Memory B cell (primary cell): ENCODE results near the gene DDIT4.
"Not testable (repeated sequence)": the region's sequence is repeated elsewhere in the genome, so short reads cannot be mapped to it uniquely, and the experiment has no call there.

ENCODE experiments used
- ATAC-seq: fragments of 150-1000 bp; cut with Tn5 transposase; 2 replicates; pipeline ENCODE4 v1.10.0; 2021; ENCODE audit warnings: low read depth, mild to moderate bottlenecking, moderate library complexity
- DNase-seq, 2 donors: peaks; one replicate each; pipeline ENCODE4 v3.0.0; 2022; ENCODE audit warnings: low spot score in 2 of 2
- H3K27ac Mint-ChIP-seq: one replicate; pipeline ENCODE4 v1.8.0; 2022; ENCODE audit warnings: mild to moderate bottlenecking, moderate library complexity, mixed read lengths
- H3K27me3 Mint-ChIP-seq: one replicate; pipeline ENCODE4 v1.8.0; 2022; ENCODE audit warnings: mixed read lengths
- H3K36me3 Mint-ChIP-seq: one replicate; pipeline ENCODE4 v1.8.0; 2022; ENCODE audit warnings: mild to moderate bottlenecking, mixed read lengths
- H3K4me1 Mint-ChIP-seq: one replicate; pipeline ENCODE4 v1.8.0; 2022; ENCODE audit warnings: mixed read lengths
- H3K4me3 Mint-ChIP-seq: one replicate; pipeline ENCODE4 v1.8.0; 2022; ENCODE audit warnings: mild to moderate bottlenecking, moderate library complexity, mixed read lengths
- H3K9me3 Mint-ChIP-seq: one replicate; pipeline ENCODE4 v1.8.0; 2022; ENCODE audit warnings: mixed read lengths

DDIT4 gene

DNA sequence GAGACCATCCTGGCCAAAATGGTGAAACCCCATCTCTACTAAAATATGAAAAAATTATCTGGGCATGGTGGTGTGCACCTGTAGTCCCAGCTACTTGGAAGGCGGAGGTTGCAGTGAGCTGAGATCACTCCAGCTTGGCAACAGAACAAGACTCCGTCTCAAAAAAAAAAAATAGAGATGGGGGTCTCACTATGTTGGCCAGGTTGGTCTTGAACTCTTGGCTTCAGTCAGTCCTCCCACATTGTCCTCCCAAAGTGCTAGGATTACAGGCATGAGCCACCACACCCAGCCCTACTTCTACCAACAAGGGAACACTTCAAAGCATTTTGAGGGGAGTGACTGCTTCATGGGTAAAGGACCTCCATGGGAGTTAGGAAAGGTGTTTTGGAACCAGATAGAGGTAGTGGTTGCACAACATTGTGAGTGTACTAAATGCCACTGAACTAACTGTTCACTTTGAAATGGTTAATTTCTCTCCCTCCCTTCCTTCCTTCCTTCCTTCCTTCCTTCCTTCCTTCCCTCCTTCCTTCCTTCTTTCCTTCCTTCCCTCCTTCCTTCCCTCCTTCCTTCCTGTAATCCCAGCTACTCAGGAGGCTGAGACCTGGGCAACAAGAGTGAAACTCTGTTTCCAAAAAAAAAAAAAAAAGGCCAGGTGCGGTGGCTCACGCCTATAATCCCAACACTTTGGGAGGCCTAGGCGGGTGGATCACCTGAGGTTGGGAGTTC, 5.1 kb upstream of the DDIT4 start:
- not testable (repeated sequence) for H3K36me3 Mint-ChIP-seq, H3K9me3 Mint-ChIP-seq, H3K27me3 Mint-ChIP-seq, ATAC-seq, H3K27ac Mint-ChIP-seq, DNase-seq, H3K4me3 Mint-ChIP-seq
- H3K4me1 Mint-ChIP-seq, result peaks cover 13% of the 10 kb centered on the region

DNA sequence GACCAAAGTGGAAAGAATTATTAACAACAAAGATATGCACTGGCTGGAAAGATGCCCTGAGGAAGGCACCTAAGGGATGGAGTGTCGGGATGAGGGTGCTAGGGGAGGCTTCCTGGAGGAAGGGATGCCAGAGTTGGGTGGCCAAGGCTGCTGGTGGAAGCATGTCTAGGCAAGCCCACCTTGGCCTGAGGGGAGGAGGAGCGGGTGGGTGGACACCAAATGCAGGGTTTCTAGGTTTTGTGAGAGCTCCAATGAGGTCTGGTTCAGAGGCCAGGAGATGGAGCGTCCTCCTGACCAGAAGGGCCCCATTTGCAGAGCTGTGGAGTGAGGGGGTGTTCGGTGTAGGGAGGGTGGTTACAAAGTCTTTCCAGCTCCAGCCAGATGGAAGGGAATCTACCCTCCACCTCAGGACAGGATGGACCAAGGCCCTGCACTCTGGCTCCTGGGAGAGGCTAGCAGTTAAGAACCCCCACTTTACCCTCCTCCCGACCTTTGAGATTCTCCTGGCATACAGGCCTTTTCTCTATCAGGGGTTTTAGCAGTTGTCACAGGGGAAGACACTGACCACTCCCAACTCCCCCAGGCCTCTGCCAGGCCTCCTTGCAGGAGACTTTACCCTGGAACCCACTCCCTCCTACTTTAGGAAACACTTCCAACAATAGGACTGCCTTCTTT, 3.0 kb upstream of the DDIT4 start:
- Mint-ChIP-seq H3K27me3 (no peaks in the 10 kb centered on the region), H3K9me3 (no peaks in the 10 kb centered on the region), H3K4me1 (peaks cover 20% of the 10 kb centered on the region), H3K36me3 (peaks cover 12% of the 10 kb centered on the region), H3K4me3 (no peak overlapping the region), H3K27ac (peak overlapping the region; percentile 73)
- DNase-seq, result no peak
- ATAC-seq, result no peak

- Mint-ChIP-seq H3K4me3 (peak overlapping the region; percentile 99), H3K9me3 (no peaks in the 10 kb centered on the region), H3K27ac (peak overlapping the region; percentile 92), H3K27me3 (no peaks in the 10 kb centered on the region), H3K36me3 (peaks cover 12% of the 10 kb centered on the region), H3K4me1 (peaks cover 30% of the 10 kb centered on the region)
- ATAC-seq (peak; percentile 6), DNase-seq (peak in 1 of 2 donors; percentile 47)
Measured at GRCh38 chr10:72272689-72273409, 875 bp upstream of the DDIT4 start.

- ATAC-seq (peak; percentile 0), DNase-seq (no peak)
- no peaks in the 10 kb centered on the region for H3K27me3 Mint-ChIP-seq
- peak overlapping the region; percentile 99 for H3K4me3 Mint-ChIP-seq
- peaks cover 31% of the 10 kb centered on the region for H3K4me1 Mint-ChIP-seq
- peaks cover 12% of the 10 kb centered on the region for H3K36me3 Mint-ChIP-seq
- no peaks in the 10 kb centered on the region for H3K9me3 Mint-ChIP-seq
- H3K27ac Mint-ChIP-seq, result peak overlapping the region; percentile 92
Measured at GRCh38 chr10:72274213-72274729, 547 bp downstream of the DDIT4 start.

DNA sequence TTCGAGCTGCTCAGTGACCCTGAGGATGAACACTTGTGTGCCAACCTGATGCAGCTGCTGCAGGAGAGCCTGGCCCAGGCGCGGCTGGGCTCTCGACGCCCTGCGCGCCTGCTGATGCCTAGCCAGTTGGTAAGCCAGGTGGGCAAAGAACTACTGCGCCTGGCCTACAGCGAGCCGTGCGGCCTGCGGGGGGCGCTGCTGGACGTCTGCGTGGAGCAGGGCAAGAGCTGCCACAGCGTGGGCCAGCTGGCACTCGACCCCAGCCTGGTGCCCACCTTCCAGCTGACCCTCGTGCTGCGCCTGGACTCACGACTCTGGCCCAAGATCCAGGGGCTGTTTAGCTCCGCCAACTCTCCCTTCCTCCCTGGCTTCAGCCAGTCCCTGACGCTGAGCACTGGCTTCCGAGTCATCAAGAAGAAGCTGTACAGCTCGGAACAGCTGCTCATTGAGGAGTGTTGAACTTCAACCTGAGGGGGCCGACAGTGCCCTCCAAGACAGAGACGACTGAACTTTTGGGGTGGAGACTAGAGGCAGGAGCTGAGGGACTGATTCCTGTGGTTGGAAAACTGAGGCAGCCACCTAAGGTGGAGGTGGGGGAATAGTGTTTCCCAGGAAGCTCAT, 1.1 kb downstream of the DDIT4 start:
- ATAC-seq, result peak; percentile 31
- Mint-ChIP-seq H3K4me1 (peaks cover 31% of the 10 kb centered on the region), H3K27ac (peak overlapping the region; percentile 92), H3K9me3 (no peaks in the 10 kb centered on the region), H3K4me3 (peak overlapping the region; percentile 99), H3K27me3 (no peaks in the 10 kb centered on the region), H3K36me3 (peaks cover 12% of the 10 kb centered on the region)
- peak; percentile 77 to 78 for DNase-seq

GRCh38 chr10:72275351-72276012, 1.8 kb downstream of the DDIT4 start:
- no peak for DNase-seq
- peak overlapping the region; percentile 99 for H3K4me3 Mint-ChIP-seq

DNA sequence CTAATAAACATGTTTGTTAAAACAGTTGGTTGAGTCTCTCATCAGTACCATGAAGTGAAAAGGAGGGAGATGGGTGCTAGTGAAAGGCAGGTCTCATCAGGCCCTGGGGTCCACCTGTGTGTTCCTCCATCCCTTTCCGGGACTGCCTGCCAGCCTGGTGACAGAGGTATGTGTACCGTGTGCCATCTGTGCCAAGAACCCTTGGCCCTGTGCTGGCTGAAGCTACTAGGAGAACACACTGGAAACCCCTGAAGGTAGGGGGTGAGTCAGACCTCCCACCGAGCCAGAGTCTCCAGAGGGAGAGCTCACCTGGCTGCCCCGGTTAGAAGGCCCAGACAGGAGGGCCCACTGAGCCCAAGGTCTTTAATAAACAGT, 2.3 kb downstream of the DDIT4 start:
- H3K36me3 Mint-ChIP-seq, result peaks cover 12% of the 10 kb centered on the region
- DNase-seq (no peak), ATAC-seq (no peak)
- H3K4me1 Mint-ChIP-seq, result peaks cover 27% of the 10 kb centered on the region
- H3K27ac Mint-ChIP-seq, result peak overlapping the region; percentile 92
- H3K4me3 Mint-ChIP-seq, result peak overlapping the region; percentile 99
- H3K27me3 Mint-ChIP-seq, result no peaks in the 10 kb centered on the region
- H3K9me3 Mint-ChIP-seq, result no peaks in the 10 kb centered on the region

More at GRCh38 chr10:72275351-72276012, 1.8 kb downstream of the DDIT4 start:
- peaks cover 28% of the 10 kb centered on the region for H3K4me1 Mint-ChIP-seq
- ATAC-seq, result no peak
- peaks cover 12% of the 10 kb centered on the region for H3K36me3 Mint-ChIP-seq
- H3K9me3 Mint-ChIP-seq, result no peaks in the 10 kb centered on the region
- peak overlapping the region; percentile 92 for H3K27ac Mint-ChIP-seq
- H3K27me3 Mint-ChIP-seq, result no peaks in the 10 kb centered on the region

DNA sequence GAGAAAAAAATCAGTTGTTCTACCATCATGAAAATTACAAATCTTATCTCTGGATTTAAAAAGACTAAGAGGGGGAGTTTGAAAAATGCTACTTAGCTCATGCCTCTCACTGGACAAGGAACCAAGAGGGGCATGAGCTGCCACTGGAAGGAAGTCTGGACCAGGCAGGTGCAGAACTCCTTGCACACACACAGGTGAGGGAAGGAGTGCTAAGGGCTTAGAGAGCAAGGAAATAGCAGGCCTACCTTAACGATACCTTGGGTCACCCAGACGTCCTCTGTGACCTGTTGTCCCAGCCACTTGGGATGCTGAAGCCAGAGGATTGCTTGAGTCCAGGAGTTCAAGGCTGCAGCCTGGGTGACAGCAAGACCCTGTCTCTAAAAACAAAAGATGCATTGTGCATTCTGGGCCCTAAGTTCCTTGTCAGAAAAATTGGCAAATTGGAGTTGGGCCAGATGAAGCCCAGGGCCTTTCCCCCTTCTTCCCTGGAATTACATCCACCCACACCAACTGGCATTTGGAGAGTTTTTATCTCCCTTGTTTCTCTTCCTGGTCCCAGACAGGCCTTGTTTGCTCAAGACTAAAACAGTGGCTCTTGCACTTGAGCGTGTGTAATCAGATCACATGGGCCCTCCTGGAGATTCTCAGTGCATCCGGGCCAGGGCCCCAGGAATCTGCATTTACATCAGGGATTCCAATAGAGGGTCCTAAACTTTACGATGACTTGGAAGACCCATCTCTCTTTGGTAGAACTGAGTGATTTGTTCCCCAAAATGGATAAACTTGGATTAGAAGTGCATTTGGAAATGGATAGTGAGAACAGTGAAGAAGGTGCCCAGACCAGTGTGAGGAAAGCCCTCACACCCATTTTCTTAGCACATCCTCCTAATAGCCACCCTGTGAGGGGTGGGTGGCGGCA, 3.0 kb downstream of the DDIT4 start:
- Mint-ChIP-seq H3K4me1 (peaks cover 27% of the 10 kb centered on the region), H3K4me3 (peak overlapping the region; percentile 99), H3K27me3 (no peaks in the 10 kb centered on the region), H3K36me3 (peaks cover 12% of the 10 kb centered on the region), H3K9me3 (no peaks in the 10 kb centered on the region), H3K27ac (peak overlapping the region; percentile 92)
- no peak for ATAC-seq
- no peak for DNase-seq

DNA sequence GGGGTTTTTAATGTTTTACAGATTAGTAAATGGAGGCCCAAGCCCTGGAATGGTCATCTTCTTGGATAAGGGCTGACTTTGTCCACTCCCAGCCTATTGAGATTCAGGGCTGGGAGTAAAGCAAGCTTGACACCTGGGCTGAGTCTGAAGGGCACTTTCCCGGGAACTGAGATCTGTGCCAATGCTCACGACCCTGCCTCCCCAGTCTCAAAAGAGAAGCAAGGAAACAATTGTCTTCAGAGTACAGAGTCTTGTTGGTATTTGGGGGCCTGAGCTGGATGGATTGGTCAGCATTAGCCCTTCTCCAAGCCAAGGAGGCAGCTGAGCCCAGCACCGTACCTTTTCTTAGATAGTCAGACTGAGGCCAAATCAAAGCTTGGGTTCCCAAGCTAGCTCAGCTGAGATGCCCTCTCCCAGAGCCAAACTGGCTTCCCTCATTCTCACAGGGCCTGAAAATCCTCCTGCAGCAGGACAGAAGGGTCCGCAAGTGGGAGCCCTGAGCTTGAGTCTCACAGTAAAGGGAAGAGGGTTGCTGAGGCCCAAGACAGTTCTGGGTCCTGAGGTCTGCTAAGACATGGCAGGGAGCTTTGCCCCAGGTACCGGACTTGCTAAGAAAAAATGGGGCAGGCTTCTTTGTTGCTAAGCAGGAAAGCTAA, 3.7 kb downstream of the DDIT4 start:
- Mint-ChIP-seq H3K36me3 (peaks cover 12% of the 10 kb centered on the region), H3K4me3 (no peak overlapping the region), H3K9me3 (no peaks in the 10 kb centered on the region), H3K4me1 (peaks cover 24% of the 10 kb centered on the region), H3K27ac (peak overlapping the region; percentile 92), H3K27me3 (no peaks in the 10 kb centered on the region)
- DNase-seq, result no peak
- no peak for ATAC-seq

DNA sequence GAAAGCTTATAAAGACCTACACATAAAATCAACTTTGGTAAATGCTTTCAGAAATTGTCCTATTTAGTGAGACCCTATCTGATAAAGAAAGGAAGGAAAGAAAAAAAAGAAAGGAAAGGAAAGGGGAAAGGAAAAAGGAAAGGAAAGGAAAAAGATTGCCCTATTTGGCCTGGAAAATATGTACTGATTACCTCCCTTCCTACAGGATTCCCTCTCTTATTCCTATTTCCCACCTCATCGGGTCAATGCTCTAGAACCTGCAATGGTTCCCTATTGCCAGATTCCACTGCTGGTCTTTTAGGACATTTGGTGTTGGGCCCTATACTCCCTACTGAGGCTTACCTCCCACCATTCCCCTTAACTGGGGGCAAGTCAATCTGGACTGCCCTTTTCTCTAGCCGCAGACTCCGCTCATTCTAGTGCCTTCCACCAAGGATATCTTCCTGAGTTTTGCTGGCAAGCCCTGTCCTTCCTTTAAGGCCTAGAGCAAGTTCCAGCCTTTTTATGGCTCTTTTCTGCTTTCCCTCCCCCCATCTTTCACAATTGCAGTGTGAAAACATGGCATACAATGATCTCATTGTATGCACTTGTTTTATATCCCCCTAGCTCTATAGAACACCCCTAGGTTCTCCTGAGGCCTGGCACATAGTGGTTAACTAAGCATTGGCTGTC, 4.4 kb downstream of the DDIT4 start:
- DNase-seq, result no peak
- Mint-ChIP-seq H3K4me3 (no peak overlapping the region), H3K9me3 (no peaks in the 10 kb centered on the region), H3K36me3 (peaks cover 12% of the 10 kb centered on the region), H3K4me1 (peaks cover 26% of the 10 kb centered on the region), H3K27ac (peak overlapping the region; percentile 26), H3K27me3 (no peaks in the 10 kb centered on the region)
- no peak for ATAC-seq

- ATAC-seq (no peak), DNase-seq (no peak)
- Mint-ChIP-seq H3K9me3 (no peaks in the 10 kb centered on the region), H3K27me3 (no peaks in the 10 kb centered on the region), H3K4me1 (peaks cover 24% of the 10 kb centered on the region), H3K36me3 (peaks cover 12% of the 10 kb centered on the region), H3K27ac (peak overlapping the region; percentile 26), H3K4me3 (no peak overlapping the region)
Measured at GRCh38 chr10:72278668-72279393, 5.1 kb downstream of the DDIT4 start.
